ENCODE data around the gene IFITM1. TPM values are rescaled to one million over a fixed set of nuclear protein-coding genes. Genes with fewer than 3 reads are reported as not detected.

Gene IFITM1
- total RNA-seq, 4 donors from 2014 or later, result 47.8 to 103 (median 80.5) TPM

GRCh38 chr11:282630-283360 is 31.0 kb upstream of the IFITM1 start:
- TF ChIP-seq POLR2A (IDR thresholded peaks at IDR 0.05) (no peak), CTCF (IDR thresholded peaks at IDR 0.05 in 4 of 5, conservative IDR thresholded peaks at IDR 0.05 in 1 of 5) (no peak)
- peaks cover 64 to 70% (median 68%) of the 10 kb centered on the region in 3 donors for H3K27me3 ChIP-seq
- peaks cover 0 to 8% of the 10 kb centered on the region in 2 donors for H3K4me1 ChIP-seq
- H3K9me3 ChIP-seq, result no peaks in the 10 kb centered on the region
- intact Hi-C loops (cut with DNase I; ENCODE audit: low total_unique reads), result no loop called here
- no peak overlapping the region for H3K4me3 ChIP-seq
- H3K36me3 ChIP-seq, result no peaks in the 10 kb centered on the region
- in situ Hi-C loops (cut with MboI; ENCODE audit: low sequenced_read_pairs in 4 of 4), result no loop called here
- no peak for ATAC-seq
- DNase-seq, result no peak
- H3K27ac ChIP-seq, result no peak overlapping the region

- DNase-seq, result no peak
- intact Hi-C loops (cut with DNase I; ENCODE audit: low total_unique reads), result no loop called here
Observed at GRCh38 chr11:283405-284104, 30.3 kb upstream of the IFITM1 start.

GRCh38 chr11:284105-285020 is 29.5 kb upstream of the IFITM1 start:
- H3K27ac ChIP-seq, result no peak overlapping the region
- no peak overlapping the region for H3K4me3 ChIP-seq
- H3K4me1 ChIP-seq, result peaks cover 0 to 7% of the 10 kb centered on the region in 2 donors
- ATAC-seq (no peak), DNase-seq (no peak)
- TF ChIP-seq POLR2A (IDR thresholded peaks at IDR 0.05), result no peak
- TF ChIP-seq CTCF (IDR thresholded peaks at IDR 0.05 in 4 of 5, conservative IDR thresholded peaks at IDR 0.05 in 1 of 5), result no peak
- no peaks in the 10 kb centered on the region for H3K36me3 ChIP-seq
- H3K9me3 ChIP-seq, result no peaks in the 10 kb centered on the region
- peaks cover 60 to 63% (median 61%) of the 10 kb centered on the region in 3 donors for H3K27me3 ChIP-seq
- in situ Hi-C loops (cut with MboI; ENCODE audit: low sequenced_read_pairs in 4 of 4) (no loop called here), intact Hi-C loops (cut with DNase I; ENCODE audit: low total_unique reads) (loop anchor here (5.0 kb wide), 1 partner anchor 47 kb away; the partner anchor contains the start of genes PSMD13 and SIRT3)

More at GRCh38 chr11:283405-284104, 30.3 kb upstream of the IFITM1 start:
- H3K4me3 ChIP-seq, result no peak overlapping the region
- peaks cover 0 to 8% of the 10 kb centered on the region in 2 donors for H3K4me1 ChIP-seq
- in situ Hi-C loops (cut with MboI; ENCODE audit: low sequenced_read_pairs in 4 of 4), result no loop called here
- H3K9me3 ChIP-seq, result no peaks in the 10 kb centered on the region
- H3K27me3 ChIP-seq, result peaks cover 66 to 68% (median 67%) of the 10 kb centered on the region in 3 donors
- no peak for ATAC-seq
- H3K36me3 ChIP-seq, result no peaks in the 10 kb centered on the region
- H3K27ac ChIP-seq, result no peak overlapping the region
- TF ChIP-seq POLR2A (IDR thresholded peaks at IDR 0.05) (no peak), CTCF (IDR thresholded peaks at IDR 0.05 in 4 of 5, conservative IDR thresholded peaks at IDR 0.05 in 1 of 5) (no peak)

- no peak for DNase-seq
- no peak overlapping the region for H3K4me3 ChIP-seq
- H3K9me3 ChIP-seq, result no peaks in the 10 kb centered on the region
- H3K36me3 ChIP-seq, result no peaks in the 10 kb centered on the region
- no peak for ATAC-seq
- intact Hi-C loops (cut with DNase I; ENCODE audit: low total_unique reads) (loop anchor here (5.0 kb wide), 1 partner anchor 48 kb away; the partner anchor contains the start of genes PSMD13 and SIRT3), in situ Hi-C loops (cut with MboI; ENCODE audit: low sequenced_read_pairs in 4 of 4) (no loop called here)
- peaks cover 51 to 60% (median 56%) of the 10 kb centered on the region in 3 donors for H3K27me3 ChIP-seq
- TF ChIP-seq CTCF (IDR thresholded peaks at IDR 0.05 in 4 of 5, conservative IDR thresholded peaks at IDR 0.05 in 1 of 5), result no peak
- TF ChIP-seq POLR2A (IDR thresholded peaks at IDR 0.05), result no peak
- no peaks in the 10 kb centered on the region for H3K4me1 ChIP-seq
- H3K27ac ChIP-seq, result no peak overlapping the region
Observed at GRCh38 chr11:285021-285893, 28.6 kb upstream of the IFITM1 start.

Measured in gastrocnemius medialis (tissue), 4 donors.